ENCODE measurements around the gene CCDC87. TPM values are rescaled to one million over a fixed set of nuclear protein-coding genes. Genes with fewer than 3 reads are reported as not detected.

The CCDC87 gene
- total RNA-seq, 6 experiments from 2014 or later = 0.07 to 0.37 (median 0.12) TPM; not detected in 1

GRCh38 chr11:66631883-66632282 is 39.0 kb upstream of the CCDC87 start:
- Histone ChIP-seq H3K27me3 (no peaks in the 10 kb centered on the region), H3K9me3 (no peaks in the 10 kb centered on the region), H3K27ac (no peak overlapping the region), H3K4me3 (no peak overlapping the region), H3K4me1 (no peaks in the 10 kb centered on the region), H3K36me3 (peaks cover 0 to 38% (median 17%) of the 10 kb centered on the region in 4 donors)
- TF ChIP-seq POLR2A (IDR thresholded peaks at IDR 0.05) (no peak), CTCF (IDR thresholded peaks at IDR 0.05) (no peak)
- intact Hi-C loops (cut with DNase I) = no loop called here
- DNase-seq = no peak
- ATAC-seq = no peak
- WGBS (ENCODE audit: insufficient coverage, low coverage, low lambda C conversion rate, missing lambda C conversion rate) = 81% methylated on average over 6 of the region's 6 CpGs

GRCh38 chr11:66629356-66629755 is 36.5 kb upstream of the CCDC87 start:
- ATAC-seq (no peak), DNase-seq (no peak)
- Histone ChIP-seq H3K27ac (no peak overlapping the region), H3K9me3 (no peaks in the 10 kb centered on the region), H3K4me1 (no peaks in the 10 kb centered on the region), H3K4me3 (no peak overlapping the region), H3K27me3 (no peaks in the 10 kb centered on the region), H3K36me3 (peaks cover 12 to 64% (median 36%) of the 10 kb centered on the region in 4 donors)
- intact Hi-C loops (cut with DNase I) = no loop called here
- TF ChIP-seq CTCF (IDR thresholded peaks at IDR 0.05) = no peak
- TF ChIP-seq POLR2A (IDR thresholded peaks at IDR 0.05) = no peak
- 84% methylated on average over 2 of the region's 2 CpGs for WGBS (ENCODE audit: insufficient coverage, low coverage, low lambda C conversion rate, missing lambda C conversion rate)

DNA sequence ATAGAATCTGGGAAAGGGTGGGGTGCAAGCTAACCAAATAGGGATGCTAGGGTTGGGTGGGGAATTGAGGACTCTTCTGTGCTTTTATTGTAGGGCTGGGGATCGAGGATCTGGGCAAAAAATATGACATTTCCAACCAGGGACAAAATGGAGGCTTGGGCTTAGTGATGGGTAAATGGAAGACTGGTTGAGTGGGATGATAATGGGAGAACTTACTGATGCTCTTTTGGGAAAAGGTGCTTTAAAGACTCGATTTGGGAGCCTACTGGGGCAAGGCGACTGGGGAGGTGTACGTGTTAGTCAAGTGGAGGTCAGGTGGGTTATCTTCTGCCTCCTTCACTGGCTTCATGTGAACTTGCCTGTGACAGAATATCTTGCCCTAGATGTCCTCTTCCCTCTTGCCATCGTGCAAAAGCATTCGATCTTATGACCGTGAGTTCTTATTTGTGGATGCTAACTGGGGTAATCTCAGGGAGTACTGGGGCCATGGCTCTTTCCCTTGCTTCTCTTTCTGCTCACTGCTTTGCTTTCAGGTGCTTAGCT is 35.3 kb upstream of the CCDC87 start:
- TF ChIP-seq POLR2A (IDR thresholded peaks at IDR 0.05) = no peak
- no peak for TF ChIP-seq CTCF (IDR thresholded peaks at IDR 0.05)
- intact Hi-C loops (cut with DNase I) = no loop called here
- no peaks in the 10 kb centered on the region for H3K9me3 ChIP-seq
- no peaks in the 10 kb centered on the region for H3K27me3 ChIP-seq
- no peak for DNase-seq
- peaks cover 12 to 65% (median 40%) of the 10 kb centered on the region in 4 donors for H3K36me3 ChIP-seq
- no peak for ATAC-seq
- 89% methylated on average over 5 of the region's 7 CpGs for WGBS (ENCODE audit: insufficient coverage, low coverage, low lambda C conversion rate, missing lambda C conversion rate)
- no peak overlapping the region for H3K27ac ChIP-seq
- peaks cover 0 to 4% (median 0%) of the 10 kb centered on the region in 4 donors for H3K4me1 ChIP-seq
- no peak overlapping the region for H3K4me3 ChIP-seq

DNA sequence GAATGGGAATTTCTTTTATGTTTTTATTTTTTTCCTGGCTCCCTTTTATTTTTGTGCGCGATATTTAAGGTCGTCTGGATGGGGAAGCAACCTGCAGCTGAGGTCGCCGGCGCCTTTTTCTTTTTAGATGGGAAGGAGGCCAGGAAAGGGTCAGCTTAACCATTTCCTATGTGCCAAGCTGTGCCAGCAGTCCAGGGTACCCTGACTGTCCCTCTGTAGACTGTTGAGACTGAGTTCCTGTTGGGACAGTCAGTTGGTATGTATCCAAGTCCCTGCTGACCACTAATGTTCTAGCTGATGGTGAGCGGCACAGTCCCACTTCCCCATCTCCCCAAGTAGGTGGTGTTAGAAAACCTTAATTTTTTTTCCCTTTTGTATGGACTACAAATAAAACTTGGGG is 34.1 kb upstream of the CCDC87 start:
- TF ChIP-seq CTCF (IDR thresholded peaks at IDR 0.05) (no peak), POLR2A (IDR thresholded peaks at IDR 0.05) (no peak)
- Histone ChIP-seq H3K27ac (no peak overlapping the region), H3K36me3 (peaks cover 12 to 65% (median 39%) of the 10 kb centered on the region in 4 donors), H3K4me3 (no peak overlapping the region), H3K9me3 (no peaks in the 10 kb centered on the region), H3K4me1 (peaks cover 0 to 16% (median 3%) of the 10 kb centered on the region in 4 donors), H3K27me3 (no peaks in the 10 kb centered on the region)
- peak in 2 of 4 donors; percentile 27 to 35 for ATAC-seq
- 52% methylated on average over 7 of the region's 7 CpGs for WGBS (ENCODE audit: insufficient coverage, low coverage, low lambda C conversion rate, missing lambda C conversion rate)
- DNase-seq = no peak
- intact Hi-C loops (cut with DNase I) = no loop called here
